Right lobe of liver (tissue), 6 donors: ENCODE results near the gene CTSZ. TPM values are rescaled to one million over a fixed set of nuclear protein-coding genes. Genes with fewer than 3 reads are reported as not detected.
"Not testable (repeated sequence)": the region's sequence is repeated elsewhere in the genome, so short reads cannot be mapped to it uniquely, and the experiment has no call there.

Source experiments
- ATAC-seq, 4 donors: fragments of 200-7000 bp; cut with Tn5 transposase; one replicate each; pipeline ENCODE4 v1.9.1; 2020; ENCODE audit warnings: mild to moderate bottlenecking in 4 of 4, moderate library complexity in 4 of 4
- DNase-seq, 3 donors: peaks; one replicate each; pipeline ENCODE4 v3.0.0-alpha.2; 2020
- H3K27ac ChIP-seq, 3 donors: fragments of 200-600 bp; one replicate each; pipeline ENCODE4 v1.8.0; 2022
- H3K27me3 ChIP-seq, 2 donors: fragments of 200-600 bp; one replicate each; pipeline ENCODE4 v1.8.0; 2022
- H3K36me3 ChIP-seq, 4 donors: fragments of 200-600 bp; sonication (generic) in 1 of 4; one replicate each; pipeline versions ENCODE4 v1.5.1 to v1.8.0; 2017 to 2022; ENCODE audit warnings: control low read depth in 1 of 4
- H3K4me1 ChIP-seq, 4 donors: fragments of 200-600 bp; sonication (generic) in 1 of 4; one replicate each; pipeline versions ENCODE4 v1.5.1 to v1.8.0; 2017 to 2022; ENCODE audit warnings: control low read depth in 1 of 4
- H3K4me3 ChIP-seq, 3 donors: fragments of 200-600 bp; one replicate each; pipeline ENCODE4 v1.8.0; 2022
- H3K9me3 ChIP-seq, 4 donors: fragments of 200-600 bp; sonication (generic) in 1 of 4; one replicate each; pipeline versions ENCODE4 v1.5.1 to v1.8.0; 2017 to 2022; ENCODE audit warnings: control low read depth in 1 of 4
- CTCF ChIP-seq, 4 donors: fragments of 200-600 bp in 3 of 4; fragments of 450-650 bp in 1 of 4; IDR thresholded peaks; one replicate each; pipeline versions ENCODE4 v1.5.1 to v1.8.0; 2016 to 2022; ENCODE audit warnings: antibody characterized with exemption in 4 of 4, mild to moderate bottlenecking in 2 of 4
- POLR2A ChIP-seq: fragments of 450-650 bp; IDR thresholded peaks from one replicate; pipeline ENCODE4 v1.6.1; 2017; ENCODE audit warnings: antibody characterized with exemption, mild to moderate bottlenecking
- WGBS: methylation state at CpG from one replicate; pipeline ENCODE4 v1.1.6; 2018; ENCODE audit warnings: low coverage, low lambda C conversion rate; ENCODE audit not compliant: insufficient coverage; ENCODE audit errors: missing lambda C conversion rate; 5-methylcytosine and 5-hydroxymethylcytosine counted together
- intact Hi-C, 2 donors: fragments of 100-400 bp; cut with DNase I; formaldehyde crosslinking; loops; one replicate each; pipeline versions ENCODE4 v1.11.2 to v1.14.1; 2022
- total RNA-seq, 6 experiments: library from RNA; depleted of rRNA in 2 of 6; stranded (reverse); fragments of >200 nt in 2 of 6; fragmentation: NEBNext Ultra II Directional in 3 of 6; extraction: Animal tissue kit (Norgen Biotek cat#: 25700) in 3 of 6; gene quantifications; one replicate each; pipeline versions ENCODE4 v1.1.0 to v1.2.4, GENCODE V29; 2016 to 2023
- donor health status: DM: no; HTN: yes; CAD: no.
- donor health status: DM: no; HTN: no; CAD: no.
- donor health status: DM: no; HTN: no; CAD: no.
- donor health status: DM: no; HTN: yes; CAD: no.
- donor health status: DM: no; HTN: yes; CAD: no.

CTSZ gene
- total RNA-seq, 6 experiments from 2014 or later: 198 to 296 (median 222) TPM

- Histone ChIP-seq H3K27ac (no peak overlapping the region), H3K4me1 (no peaks in the 10 kb centered on the region), H3K4me3 (no peak overlapping the region), H3K9me3 (no peaks in the 10 kb centered on the region), H3K36me3 (no peaks in the 10 kb centered on the region), H3K27me3 (no peaks in the 10 kb centered on the region)
- DNase-seq: no peak
- TF ChIP-seq CTCF (IDR thresholded peaks at IDR 0.05) (no peak), POLR2A (no peak)
- intact Hi-C loops: no loop called here
- ATAC-seq: no peak
Observed at GRCh38 chr20:58953050-58953449, 54.0 kb downstream of the CTSZ start.

- no peak for DNase-seq
- no peak for TF ChIP-seq POLR2A
- no peak for TF ChIP-seq CTCF (IDR thresholded peaks at IDR 0.05)
- intact Hi-C loops: no loop called here
- Histone ChIP-seq H3K27me3 (no peaks in the 10 kb centered on the region), H3K36me3 (no peaks in the 10 kb centered on the region), H3K9me3 (no peaks in the 10 kb centered on the region), H3K27ac (no peak overlapping the region), H3K4me3 (no peak overlapping the region), H3K4me1 (no peaks in the 10 kb centered on the region)
- no peak for ATAC-seq
- 69% methylated on average over 5 of the region's 5 CpGs for WGBS
Observed at GRCh38 chr20:58950603-58951002, 56.5 kb downstream of the CTSZ start.

- H3K27ac ChIP-seq, H3K9me3 ChIP-seq, H3K4me1 ChIP-seq, DNase-seq, H3K36me3 ChIP-seq, H3K27me3 ChIP-seq, H3K4me3 ChIP-seq, ATAC-seq, intact Hi-C loops: not testable (repeated sequence)
- 76% methylated on average over 7 of the region's 7 CpGs for WGBS
Observed at GRCh38 chr20:58947797-58948388, 59.2 kb downstream of the CTSZ start.

GRCh38 chr20:58945965-58946631 is 61.0 kb downstream of the CTSZ start:
- Histone ChIP-seq H3K9me3 (no peaks in the 10 kb centered on the region), H3K4me3 (no peak overlapping the region), H3K36me3 (no peaks in the 10 kb centered on the region), H3K27ac (no peak overlapping the region), H3K27me3 (no peaks in the 10 kb centered on the region), H3K4me1 (no peaks in the 10 kb centered on the region)
- WGBS: 72% methylated on average over 9 of the region's 10 CpGs
- intact Hi-C loops: no loop called here
- TF ChIP-seq CTCF (IDR thresholded peaks at IDR 0.05) (no peak), POLR2A (no peak)
- ATAC-seq: no peak
- DNase-seq: no peak

Other genes starting within 250 kb of the CTSZ start
- gene GNAS-AS1, start 156.4 kb downstream of the CTSZ start, total RNA-seq: under 1 TPM in 3 of 6 experiments, not detected in 3; 0.23 to 0.37 (median 0.27) TPM
- 100 to 1,000 TPM; 254 to 400 (median 287) TPM for gene GNAS, start 154.5 kb downstream of the CTSZ start, total RNA-seq
- gene NELFCD, start 26.0 kb downstream of the CTSZ start, total RNA-seq: 10 to 100 TPM; 31.1 to 41.4 (median 36.5) TPM
- gene TUBB1, start 12.2 kb upstream of the CTSZ start, total RNA-seq: 1 to 10 TPM in 1 of 6 experiments, under 1 TPM in 4, not detected in 1; 0.06 to 1.5 (median 0.31) TPM
- 10 to 100 TPM; 15.8 to 34.6 (median 30.5) TPM for gene ATP5F1E, start 25.1 kb upstream of the CTSZ start, total RNA-seq
- gene PRELID3B, start 35.5 kb upstream of the CTSZ start, total RNA-seq: 10 to 100 TPM; 16.3 to 37.5 (median 23.3) TPM
- under 1 TPM; 0.04 to 0.25 (median 0.07) TPM for gene ZNF831, start 156.6 kb upstream of the CTSZ start, total RNA-seq